Colonic mucosa (tissue), 4 donors: ENCODE measurements around the gene SEC24D. TPM values are rescaled to one million over a fixed set of nuclear protein-coding genes. Genes with fewer than 3 reads are reported as not detected.
A peak's percentile ranks its signal among the peaks of the same experiment; 100 is the strongest.

Experiments used
- DNase-seq: peaks from one replicate; pipeline ENCODE4 v3.0.0-alpha.2; 2020
- H3K27ac ChIP-seq: fragments of 200-600 bp; one replicate; pipeline ENCODE4 v1.8.0; 2021
- H3K27me3 ChIP-seq: fragments of 200-600 bp; one replicate; pipeline ENCODE4 v1.8.0; 2021
- H3K36me3 ChIP-seq: fragments of 200-600 bp; one replicate; pipeline ENCODE4 v1.8.0; 2021
- H3K4me1 ChIP-seq: fragments of 200-600 bp; one replicate; pipeline ENCODE4 v1.8.0; 2021; ENCODE audit warnings: mild to moderate bottlenecking
- H3K4me3 ChIP-seq: fragments of 200-600 bp; one replicate; pipeline ENCODE4 v1.8.0; 2021
- H3K9ac ChIP-seq, 2 donors: one replicate each; pipeline ENCODE4 v1.7.0; 2013; ENCODE audit warnings: control low read depth in 2 of 2, low read depth in 2 of 2, low read length in 2 of 2
- H3K9me3 ChIP-seq: fragments of 200-600 bp; one replicate; pipeline ENCODE4 v1.8.0; 2021
- CTCF ChIP-seq: fragments of 200-600 bp; IDR thresholded peaks from one replicate; pipeline ENCODE4 v1.8.0; 2022; ENCODE audit warnings: antibody characterized with exemption, mild to moderate bottlenecking
- intact Hi-C: fragments of 100-400 bp; cut with DNase I; formaldehyde crosslinking; loops from one replicate; pipeline ENCODE4 v1.14.1; 2022
- total RNA-seq, 2 donors: library from RNA; stranded (reverse); fragmentation: NEBNext Ultra II Directional in 1 of 2; extraction: Animal tissue kit (Norgen Biotek cat#: 25700) in 1 of 2; gene quantifications; one replicate each; pipeline ENCODE4 v1.2.1, GENCODE V29; 2021
- donor health status: healthy.
- donor health status: DM: no; HTN: no; CAD: no.
- donor health status: DM: no; HTN: no; CAD: no.

The SEC24D gene
- total RNA-seq, 2 donors from 2014 or later: 71.8 to 77.0 TPM

GRCh38 chr4:118843237-118843636, 7.3 kb upstream of the SEC24D start:
- Histone ChIP-seq H3K27me3 (no peaks in the 10 kb centered on the region), H3K27ac (no peak overlapping the region), H3K4me3 (no peak overlapping the region), H3K36me3 (no peaks in the 10 kb centered on the region), H3K9ac (no peak overlapping the region), H3K9me3 (no peaks in the 10 kb centered on the region), H3K4me1 (no peaks in the 10 kb centered on the region)
- no peak for DNase-seq
- no peak for TF ChIP-seq CTCF
- intact Hi-C loops: no loop called here

GRCh38 chr4:118842055-118842454, 6.1 kb upstream of the SEC24D start:
- Histone ChIP-seq H3K9ac (no peak overlapping the region), H3K9me3 (no peaks in the 10 kb centered on the region), H3K4me3 (no peak overlapping the region), H3K27me3 (no peaks in the 10 kb centered on the region), H3K4me1 (no peaks in the 10 kb centered on the region), H3K27ac (no peak overlapping the region), H3K36me3 (no peaks in the 10 kb centered on the region)
- no peak for DNase-seq
- intact Hi-C loops: no loop called here
- TF ChIP-seq CTCF: no peak

GRCh38 chr4:118839221-118839927, 3.4 kb upstream of the SEC24D start:
- intact Hi-C loops: loop anchor here (10.0 kb wide), 1 partner anchor 565 kb away; no protein-coding TSS in a partner anchor
- H3K4me3 ChIP-seq: no peak overlapping the region
- no peaks in the 10 kb centered on the region for H3K4me1 ChIP-seq

GRCh38 chr4:118837121-118837507, 1.2 kb upstream of the SEC24D start:
- no peaks in the 10 kb centered on the region for H3K9me3 ChIP-seq
- H3K9ac ChIP-seq: no peak overlapping the region
- no peaks in the 10 kb centered on the region for H3K36me3 ChIP-seq
- H3K4me3 ChIP-seq: no peak overlapping the region
- intact Hi-C loops: loop anchor here (10.0 kb wide), 1 partner anchor 562 kb away; no protein-coding TSS in a partner anchor
- H3K4me1 ChIP-seq: no peaks in the 10 kb centered on the region
- no peak for TF ChIP-seq CTCF
- no peak for DNase-seq
- H3K27ac ChIP-seq: no peak overlapping the region
- H3K27me3 ChIP-seq: no peaks in the 10 kb centered on the region

More at GRCh38 chr4:118839221-118839927, 3.4 kb upstream of the SEC24D start:
- DNase-seq: no peak
- Histone ChIP-seq H3K9ac (no peak overlapping the region), H3K36me3 (no peaks in the 10 kb centered on the region), H3K27me3 (no peaks in the 10 kb centered on the region), H3K27ac (no peak overlapping the region), H3K9me3 (no peaks in the 10 kb centered on the region)
- TF ChIP-seq CTCF: no peak

- Histone ChIP-seq H3K9ac (peak overlapping the region; percentile 13 to 65), H3K4me3 (peak overlapping the region; percentile 98), H3K27ac (peak overlapping the region; percentile 98), H3K27me3 (no peaks in the 10 kb centered on the region), H3K9me3 (no peaks in the 10 kb centered on the region), H3K4me1 (no peaks in the 10 kb centered on the region), H3K36me3 (no peaks in the 10 kb centered on the region)
- intact Hi-C loops: loop anchor here (10.0 kb wide), 1 partner anchor 562 kb away; no protein-coding TSS in a partner anchor
- DNase-seq: peak; percentile 77
- TF ChIP-seq CTCF: no peak
Observed at GRCh38 chr4:118836301-118837120, 585 bp upstream of the SEC24D start.
